ENCODE measurements around the gene TBC1D22A.
"Not testable (repeated sequence)": the region's sequence is repeated elsewhere in the genome, so short reads cannot be mapped to it uniquely, and the experiment has no call there.

Gene TBC1D22A

GRCh38 chr22:47157486-47158270 is 395.2 kb downstream of the TBC1D22A start:
- no peak for DNase-seq (ENCODE audit: low read depth)

- no peak for DNase-seq (ENCODE audit: low read depth)
These were observed 396.0 kb downstream of the TBC1D22A start for GRCh38 chr22:47158457-47158856.

- DNase-seq (ENCODE audit: low read depth), result no peak
These were observed 397.1 kb downstream of the TBC1D22A start for GRCh38 chr22:47159592-47159991.

GRCh38 chr22:47160141-47160541 is 397.7 kb downstream of the TBC1D22A start:
- DNase-seq (ENCODE audit: low read depth), result no peak

- no peak for DNase-seq (ENCODE audit: low read depth)
These were observed 398.5 kb downstream of the TBC1D22A start for GRCh38 chr22:47160781-47161520.

- no peak for DNase-seq (ENCODE audit: low read depth)
These were observed 399.2 kb downstream of the TBC1D22A start for GRCh38 chr22:47161631-47162030.

- no peak for DNase-seq (ENCODE audit: low read depth)
These were observed 400.4 kb downstream of the TBC1D22A start for GRCh38 chr22:47162865-47163264.

GRCh38 chr22:47163481-47163855 is 401.0 kb downstream of the TBC1D22A start:
- DNase-seq (ENCODE audit: low read depth), result no peak

GRCh38 chr22:47163856-47164513 is 401.5 kb downstream of the TBC1D22A start:
- no peak for DNase-seq (ENCODE audit: low read depth)

- no peak for DNase-seq (ENCODE audit: low read depth)
These were observed 402.3 kb downstream of the TBC1D22A start for GRCh38 chr22:47164514-47165337.

GRCh38 chr22:47165338-47166032 is 403.0 kb downstream of the TBC1D22A start:
- DNase-seq (ENCODE audit: low read depth), result no peak

GRCh38 chr22:47166033-47166404 is 403.6 kb downstream of the TBC1D22A start:
- no peak for DNase-seq (ENCODE audit: low read depth)

GRCh38 chr22:47166446-47167016 is 404.1 kb downstream of the TBC1D22A start:
- no peak for DNase-seq (ENCODE audit: low read depth)

- no peak for DNase-seq (ENCODE audit: low read depth)
These were observed 404.6 kb downstream of the TBC1D22A start for GRCh38 chr22:47167056-47167455.

- DNase-seq (ENCODE audit: low read depth), result not testable (repeated sequence)
These were observed 405.5 kb downstream of the TBC1D22A start for GRCh38 chr22:47167921-47168320.

- no peak for DNase-seq (ENCODE audit: low read depth)
These were observed 406.0 kb downstream of the TBC1D22A start for GRCh38 chr22:47168441-47168840.

GRCh38 chr22:47168900-47169800 is 406.7 kb downstream of the TBC1D22A start:
- DNase-seq (ENCODE audit: low read depth), result peak; percentile 34

- DNase-seq (ENCODE audit: low read depth), result no peak
These were observed 407.3 kb downstream of the TBC1D22A start for GRCh38 chr22:47169801-47170140.

GRCh38 chr22:47170511-47171440 is 408.3 kb downstream of the TBC1D22A start:
- not testable (repeated sequence) for DNase-seq (ENCODE audit: low read depth)
